K562 (cell line): ENCODE measurements around the gene WWOX. TPM values are rescaled to one million over a fixed set of nuclear protein-coding genes. Genes with fewer than 3 reads are reported as not detected.

Experiments
- ATAC-seq: fragments of 200-7000 bp; cut with Tn5 transposase; 3 replicates; pipeline ENCODE4 v1.9.1; 2020; ENCODE audit warnings: moderate library complexity
- BruUV-seq: library from RNA; stranded (reverse); fragments of 400-500 nt; replicated peaks from 2 replicates; lab custom pipeline; 2021; lab: Mats Ljungman, UMichigan
- CTCF ChIA-PET: fragments of 300-600 bp; formaldehyde crosslinking; extraction: SDS; loops from one replicate; lab custom pipeline; 2021; ENCODE audit warnings: low intra/inter-chr PET ratio; lab: Yijun Ruan, JAX
- POLR2A ChIA-PET: fragments of 300-600, 350-650 bp; sonication (Branson Sonifier 250); formaldehyde crosslinking; extraction: SDS; loops from one replicate; lab custom pipeline; 2021; ENCODE audit warnings: antibody characterized with exemption, inconsistent platforms; lab: Yijun Ruan, JAX
- DNase-seq, 4 experiments: peaks; one replicate each; pipeline versions ENCODE4 v3.0.0 to v3.0.0-alpha.2; 2011 to 2018; ENCODE audit warnings: low spot score in 3 of 4, mixed read lengths in 3 of 4; ENCODE audit errors: extremely low read depth in 1 of 4
- FAIRE-seq: peaks from 2 replicates; lab custom pipeline; 2011; peaks lifted over from hg19 to GRCh38; lab: Jason Lieb, UNC
- H2AFZ ChIP-seq: 2 replicates; pipeline ENCODE4 v1.6.0; 2011; ENCODE audit warnings: low read depth, low read length, control low read depth, inconsistent platforms
- H3K27ac ChIP-seq: fragments of 200-600 bp; 3 replicates; pipeline ENCODE4 v1.8.0; 2011; ENCODE audit warnings: low read depth, mild to moderate bottlenecking, control low read depth, inconsistent platforms, low read length, moderate library complexity, mixed read lengths; ENCODE audit errors: extremely low read depth
- H3K27me3 ChIP-seq, 2 experiments: fragments of 300-600 bp in 1 of 2; 2 replicates in 1 of 2; 3 replicates in 1 of 2; pipeline versions ENCODE4 v1.6.0 to v1.8.0; 2011; ENCODE audit warnings: inconsistent platforms in 2 of 2, low read length in 2 of 2, mild to moderate bottlenecking in 1 of 2, mixed read lengths in 1 of 2, moderate library complexity in 1 of 2; ENCODE audit not compliant: control insufficient read depth in 2 of 2, insufficient read depth in 2 of 2
- H3K36me3 ChIP-seq: fragments of 300-600 bp; 3 replicates; pipeline ENCODE4 v1.8.0; 2011; ENCODE audit warnings: mild to moderate bottlenecking, low read length, inconsistent platforms; ENCODE audit not compliant: control insufficient read depth, insufficient read depth
- H3K4me1 ChIP-seq, 2 experiments: fragments of 200-600 bp in 1 of 2; replicated peaks in 1 of 2; 2 replicates in 1 of 2; 3 replicates in 1 of 2; pipeline versions ENCODE4 v1.5.1 to v1.8.0; 2011; ENCODE audit warnings: inconsistent platforms in 2 of 2, low read length in 2 of 2, mild to moderate bottlenecking in 1 of 2, mixed read lengths in 1 of 2, moderate library complexity in 1 of 2; ENCODE audit not compliant: control insufficient read depth in 2 of 2, insufficient read depth in 2 of 2
- H3K4me2 ChIP-seq: 2 replicates; pipeline ENCODE4 v1.6.1; 2011; ENCODE audit warnings: low read length, control low read depth, inconsistent platforms, mixed read lengths; ENCODE audit not compliant: insufficient read depth
- H3K4me3 ChIP-seq: fragments of 200-600 bp; sonication (generic), shearing (Covaris generic); 2 replicates; pipeline ENCODE4 v1.5.1; 2016; ENCODE audit warnings: control low read depth, inconsistent platforms
- H3K79me2 ChIP-seq: fragments of 200-600 bp; 3 replicates; pipeline ENCODE4 v1.8.0; 2011; ENCODE audit warnings: low read length, inconsistent platforms; ENCODE audit not compliant: control insufficient read depth, insufficient read depth
- H3K9ac ChIP-seq, 2 experiments: 2 replicates each; pipeline versions ENCODE4 v1.6.0 to v1.6.1; 2011; ENCODE audit warnings: low read depth in 2 of 2, low read length in 2 of 2, control low read depth in 1 of 2, inconsistent platforms in 1 of 2, mild to moderate bottlenecking in 1 of 2, mixed read lengths in 1 of 2; ENCODE audit not compliant: insufficient read depth in 1 of 2
- H3K9me1 ChIP-seq: one replicate; pipeline ENCODE4 v1.6.0; 2011; ENCODE audit warnings: inconsistent platforms, mild to moderate bottlenecking, low read length, moderate library complexity; ENCODE audit not compliant: control insufficient read depth, insufficient read depth
- H3K9me3 ChIP-seq: replicated peaks from 2 replicates; pipeline ENCODE4 v1.5.1; 2011; ENCODE audit warnings: low read depth, low read length, inconsistent platforms; ENCODE audit not compliant: control insufficient read depth, insufficient read depth
- H4K20me1 ChIP-seq: replicated peaks from 2 replicates; pipeline ENCODE4 v1.6.1; 2011; ENCODE audit warnings: low read length, inconsistent platforms, mixed read lengths; ENCODE audit not compliant: control insufficient read depth, insufficient read depth
- ATF3 ChIP-seq, 2 experiments: fragments of 450-650 bp in 1 of 2; sonication (generic) in 1 of 2; formaldehyde crosslinking in 1 of 2; IDR thresholded peaks in 1 of 2; conservative IDR thresholded peaks in 1 of 2; 2 replicates each; pipeline versions ENCODE4 v1.6.1 to v1.8.1; 2016 to 2023; ENCODE audit warnings: mild to moderate bottlenecking in 2 of 2, moderate library complexity in 2 of 2, inconsistent platforms in 1 of 2, missing genetic modification reagents in 1 of 2
- CBX8 ChIP-seq: fragments of 200-600 bp; sonication (generic); IDR thresholded peaks from 2 replicates; pipeline ENCODE4 v1.6.1; 2012; ENCODE audit warnings: borderline replicate concordance, mixed run types, low read depth, mild to moderate bottlenecking, moderate library complexity, mixed read lengths, low read length, control low read depth, inconsistent platforms; ENCODE audit not compliant: poor library complexity, severe bottlenecking; ENCODE audit errors: extremely low read depth
- CREB3L1 ChIP-seq: fragments of 450-650 bp; IDR thresholded peaks from 2 replicates; pipeline ENCODE4 v1.6.1; 2014; ENCODE audit warnings: low read depth, mild to moderate bottlenecking, moderate library complexity, borderline replicate concordance
- HOMEZ ChIP-seq: fragments of 250-450 bp; sonication (Bioruptor Pico); IDR thresholded peaks from 2 replicates; pipeline ENCODE4 v1.4.0; 2020; ENCODE audit warnings: mild to moderate bottlenecking, moderate library complexity
- HSF4 ChIP-seq: fragments of 250-450 bp; sonication (Bioruptor Pico); IDR thresholded peaks from 2 replicates; pipeline ENCODE4 v2.1.2; 2022; ENCODE audit warnings: mild to moderate bottlenecking, moderate library complexity, borderline replicate concordance
- SMARCC2 ChIP-seq: fragments of 450-650 bp; IDR thresholded peaks from 2 replicates; pipeline ENCODE4 v1.6.1; 2017; ENCODE audit warnings: antibody characterized with exemption, moderate library complexity, mild to moderate bottlenecking, low read depth
- SREBF1 ChIP-seq: fragments of 150-350 bp; IDR thresholded peaks from 2 replicates; pipeline ENCODE4 v1.6.1; 2014; ENCODE audit warnings: antibody characterized with exemption, low read depth, low read length, borderline replicate concordance
- TAF9B ChIP-seq: fragments of 450-650 bp; IDR thresholded peaks from 2 replicates; pipeline ENCODE4 v1.6.1; 2018; ENCODE audit warnings: mild to moderate bottlenecking; ENCODE audit not compliant: partially characterized antibody
- TBL1XR1 ChIP-seq, 2 experiments: IDR thresholded peaks; 2 replicates each; pipeline ENCODE4 v1.6.1; 2012; ENCODE audit warnings: improper control_type of control experiment in 2 of 2, low read length in 2 of 2, mild to moderate bottlenecking in 1 of 2
- ZBTB9 ChIP-seq: fragments of 450-650 bp; formaldehyde crosslinking; IDR thresholded peaks from 2 replicates; pipeline ENCODE4 v1.4.0; 2020; ENCODE audit warnings: mild to moderate bottlenecking, moderate library complexity
- ZNF408 ChIP-seq: fragments of 250-450 bp; sonication (Bioruptor Pico); IDR thresholded peaks from 2 replicates; pipeline ENCODE4 v1.4.0; 2020; ENCODE audit warnings: low read depth, mild to moderate bottlenecking, moderate library complexity
- ZNF740 ChIP-seq, 3 experiments: fragments of 200-800 bp in 1 of 3; sonication (Bioruptor generic) in 1 of 3; sonication (generic) in 1 of 3; formaldehyde crosslinking in 1 of 3; IDR thresholded peaks; 2 replicates each; pipeline versions ENCODE4 v1.6.1 to v1.8.0; 2016 to 2022; ENCODE audit warnings: mild to moderate bottlenecking in 2 of 3, missing compliant biosample characterization in 2 of 3, missing genetic modification characterization in 2 of 3, missing genetic modification reagents in 1 of 3
- WGBS: fragments of 100-300 bp; shearing (Covaris generic); methylation state at CpG from one replicate; pipeline ENCODE4 v1.1.6; 2016; ENCODE audit warnings: low coverage, mixed read lengths; ENCODE audit not compliant: insufficient coverage; ENCODE audit errors: missing lambda C conversion rate; 5-methylcytosine and 5-hydroxymethylcytosine counted together
- in situ Hi-C: fragments of 300-500 bp; cut with MboI; formaldehyde crosslinking; loops from 4 replicates; pipeline ENCODE4 v1.15.0; 2018; ENCODE audit warnings: inconsistent platforms, mixed read lengths
- intact Hi-C: fragments of 100-400 bp; cut with micrococcal nuclease; formaldehyde crosslinking; loops from 2 replicates; pipeline ENCODE4 v1.14.2; 2022
- polyA plus RNA-seq, 8 experiments: library from polyadenylated mRNA; depleted of rRNA in 4 of 8; stranded (reverse) in 5 of 8; unstranded in 3 of 8; fragments of >200 nt; fragmentation: Nextera tagmentation in 2 of 8; fragmentation: Illumina TruSeq in 1 of 8; extraction: Ambion mirVana in 2 of 8; extraction: Trizol in 1 of 8; gene quantifications; 2 replicates each; pipeline versions ENCODE4 v1.2.1 to v1.2.3, GENCODE V29; 2011 to 2014; ENCODE audit warnings: inconsistent platforms in 1 of 8, missing spikeins in 1 of 8
- total RNA-seq, 7 experiments: library from RNA; depleted of rRNA in 6 of 7; stranded (reverse); fragments of >200 nt in 6 of 7; fragmentation: Illumina TruSeq in 2 of 7; extraction: Trizol in 2 of 7; gene quantifications; 2 replicates each; pipeline versions ENCODE4 v1.2.1 to v1.2.3, GENCODE V29; 2011 to 2021; ENCODE audit warnings: low replicate concordance in 1 of 7

Gene WWOX
- total and polyA plus RNA-seq, 9 of the 15 experiments (the other 6 are each of a cell fraction or from before 2014, with no cell fraction given) = 1.6 to 22.7 (median 8.1) TPM

- TF ChIP-seq ZNF740 (CRISPR knock-in tag; IDR thresholded peaks at IDR 0.05) (no peak), ZNF740 (tag; IDR thresholded peaks at IDR 0.05) (no peak)
Observed at GRCh38 chr16:78842950-78843349, 743.5 kb downstream of the WWOX start (continued).

- FAIRE-seq = no peak
- ChIA-PET CTCF (no interaction called here), POLR2A (no interaction called here)
- no peaks in the 10 kb centered on the region for H3K9me3 ChIP-seq
- no peaks in the 10 kb centered on the region for H3K79me2 ChIP-seq
- H3K4me2 ChIP-seq = no peak overlapping the region
- H2AFZ ChIP-seq = no peak overlapping the region
- 1% methylated on average over 5 of the region's 5 CpGs for WGBS
- no peaks in the 10 kb centered on the region for H3K36me3 ChIP-seq
- H3K27ac ChIP-seq = no peak overlapping the region
- no peak overlapping the region for H3K4me3 ChIP-seq
- intact Hi-C loops (no loop called here), in situ Hi-C loops (no loop called here)
- ATAC-seq = no peak
- H3K27me3 ChIP-seq = peaks cover 8 to 11% of the 10 kb centered on the region in 2 experiments; a peak in 3 of 5 replicates
- H3K9ac ChIP-seq = no peak overlapping the region
- no peaks in the 10 kb centered on the region for H4K20me1 ChIP-seq
- BruUV-seq = no TSS peak
- H3K4me1 ChIP-seq = no peaks in the 10 kb centered on the region
- no peak for DNase-seq
- no peaks in the 10 kb centered on the region for H3K9me1 ChIP-seq
- TF ChIP-seq HSF4 (CRISPR knock-in tag) (no peak), CREB3L1 (no peak), CBX8 (no peak), SREBF1 (no peak), TBL1XR1 (IDR thresholded peaks at IDR 0.05; ENCODE audit: low read length in 2 of 2) (no peak), ZBTB9 (no peak), HOMEZ (CRISPR knock-in tag) (no peak), TAF9B (no peak), ZNF408 (CRISPR knock-in tag) (no peak), ATF3 (IDR thresholded peaks at IDR 0.05) (no peak), ATF3 (CRISPR knock-in tag; conservative IDR thresholded peaks at IDR 0.05) (no peak), SMARCC2 (no peak)
Observed at GRCh38 chr16:78843978-78844377, 744.5 kb downstream of the WWOX start.
